ENCODE measurements around the gene ITPR1.

Gene ITPR1

GRCh38 chr3:4766263-4766662, 273.1 kb downstream of the ITPR1 start:
- Mint-ChIP-seq H3K9me3 (ENCODE audit: low read depth) (peaks cover 3% of the 10 kb centered on the region), H3K4me1 (ENCODE audit: low read depth) (peaks cover 5% of the 10 kb centered on the region), H3K27me3 (no peaks in the 10 kb centered on the region), H3K27ac (no peak overlapping the region), H3K36me3 (peaks cover 47% of the 10 kb centered on the region), H3K4me3 (no peak overlapping the region)

- no peak overlapping the region for H3K27ac Mint-ChIP-seq
- peaks cover 44% of the 10 kb centered on the region for H3K36me3 Mint-ChIP-seq
- peaks cover 3% of the 10 kb centered on the region for H3K9me3 Mint-ChIP-seq (ENCODE audit: low read depth)
- H3K4me3 Mint-ChIP-seq, result no peak overlapping the region
- no peaks in the 10 kb centered on the region for H3K27me3 Mint-ChIP-seq
- peaks cover 5% of the 10 kb centered on the region for H3K4me1 Mint-ChIP-seq (ENCODE audit: low read depth)
These were observed 273.8 kb downstream of the ITPR1 start for GRCh38 chr3:4766716-4767499.

- Mint-ChIP-seq H3K27me3 (no peaks in the 10 kb centered on the region), H3K4me1 (ENCODE audit: low read depth) (peaks cover 5% of the 10 kb centered on the region), H3K9me3 (ENCODE audit: low read depth) (no peaks in the 10 kb centered on the region), H3K36me3 (peaks cover 36% of the 10 kb centered on the region), H3K27ac (no peak overlapping the region), H3K4me3 (no peak overlapping the region)
These were observed 274.9 kb downstream of the ITPR1 start for GRCh38 chr3:4768021-4768420.

GRCh38 chr3:4768521-4768920, 275.4 kb downstream of the ITPR1 start:
- Mint-ChIP-seq H3K36me3 (peaks cover 33% of the 10 kb centered on the region), H3K27ac (no peak overlapping the region)

GRCh38 chr3:4770561-4770960, 277.4 kb downstream of the ITPR1 start:
- Mint-ChIP-seq H3K4me1 (ENCODE audit: low read depth) (peaks cover 7% of the 10 kb centered on the region), H3K27me3 (no peaks in the 10 kb centered on the region), H3K9me3 (ENCODE audit: low read depth) (no peaks in the 10 kb centered on the region), H3K27ac (peak overlapping the region; percentile 50), H3K4me3 (no peak overlapping the region), H3K36me3 (peaks cover 38% of the 10 kb centered on the region)

More at GRCh38 chr3:4768521-4768920, 275.4 kb downstream of the ITPR1 start:
- H3K4me1 Mint-ChIP-seq (ENCODE audit: low read depth), result peaks cover 5% of the 10 kb centered on the region
- no peaks in the 10 kb centered on the region for H3K9me3 Mint-ChIP-seq (ENCODE audit: low read depth)
- no peaks in the 10 kb centered on the region for H3K27me3 Mint-ChIP-seq
- H3K4me3 Mint-ChIP-seq, result no peak overlapping the region

GRCh38 chr3:4771243-4771642, 278.1 kb downstream of the ITPR1 start:
- Mint-ChIP-seq H3K9me3 (ENCODE audit: low read depth) (no peaks in the 10 kb centered on the region), H3K4me3 (no peak overlapping the region), H3K4me1 (ENCODE audit: low read depth) (peaks cover 10% of the 10 kb centered on the region), H3K36me3 (peaks cover 34% of the 10 kb centered on the region), H3K27ac (peak overlapping the region; percentile 28), H3K27me3 (no peaks in the 10 kb centered on the region)

- no peaks in the 10 kb centered on the region for H3K27me3 Mint-ChIP-seq
- no peaks in the 10 kb centered on the region for H3K9me3 Mint-ChIP-seq (ENCODE audit: low read depth)
- no peak overlapping the region for H3K4me3 Mint-ChIP-seq
- H3K4me1 Mint-ChIP-seq (ENCODE audit: low read depth), result peaks cover 18% of the 10 kb centered on the region
- H3K36me3 Mint-ChIP-seq, result peaks cover 32% of the 10 kb centered on the region
- H3K27ac Mint-ChIP-seq, result no peak overlapping the region
These were observed 279.1 kb downstream of the ITPR1 start for GRCh38 chr3:4772171-4772804.

GRCh38 chr3:4772858-4773257, 279.7 kb downstream of the ITPR1 start:
- H3K9me3 Mint-ChIP-seq (ENCODE audit: low read depth), result no peaks in the 10 kb centered on the region
- H3K36me3 Mint-ChIP-seq, result peaks cover 29% of the 10 kb centered on the region
- no peak overlapping the region for H3K4me3 Mint-ChIP-seq
- H3K27ac Mint-ChIP-seq, result no peak overlapping the region
- no peaks in the 10 kb centered on the region for H3K27me3 Mint-ChIP-seq
- H3K4me1 Mint-ChIP-seq (ENCODE audit: low read depth), result peaks cover 16% of the 10 kb centered on the region

- H3K4me3 Mint-ChIP-seq, result no peak overlapping the region
- peaks cover 28% of the 10 kb centered on the region for H3K36me3 Mint-ChIP-seq
- H3K27ac Mint-ChIP-seq, result no peak overlapping the region
- no peaks in the 10 kb centered on the region for H3K27me3 Mint-ChIP-seq
- no peaks in the 10 kb centered on the region for H3K9me3 Mint-ChIP-seq (ENCODE audit: low read depth)
- H3K4me1 Mint-ChIP-seq (ENCODE audit: low read depth), result peaks cover 13% of the 10 kb centered on the region
These were observed 280.4 kb downstream of the ITPR1 start for GRCh38 chr3:4773583-4773982.

GRCh38 chr3:4774531-4774930, 281.4 kb downstream of the ITPR1 start:
- Mint-ChIP-seq H3K27ac (peak overlapping the region; percentile 3), H3K4me1 (ENCODE audit: low read depth) (peaks cover 13% of the 10 kb centered on the region), H3K27me3 (no peaks in the 10 kb centered on the region), H3K9me3 (ENCODE audit: low read depth) (no peaks in the 10 kb centered on the region), H3K36me3 (peaks cover 31% of the 10 kb centered on the region), H3K4me3 (no peak overlapping the region)

- Mint-ChIP-seq H3K4me1 (ENCODE audit: low read depth) (peaks cover 13% of the 10 kb centered on the region), H3K36me3 (peaks cover 35% of the 10 kb centered on the region), H3K9me3 (ENCODE audit: low read depth) (no peaks in the 10 kb centered on the region), H3K4me3 (no peak overlapping the region), H3K27me3 (no peaks in the 10 kb centered on the region), H3K27ac (peak overlapping the region; percentile 79)
These were observed 283.3 kb downstream of the ITPR1 start for GRCh38 chr3:4776399-4776979.

GRCh38 chr3:4776980-4777581, 283.9 kb downstream of the ITPR1 start:
- Mint-ChIP-seq H3K4me3 (no peak overlapping the region), H3K27ac (peak overlapping the region; percentile 79)

GRCh38 chr3:4778119-4778518, 285.0 kb downstream of the ITPR1 start:
- Mint-ChIP-seq H3K27me3 (no peaks in the 10 kb centered on the region), H3K27ac (no peak overlapping the region), H3K4me3 (no peak overlapping the region), H3K4me1 (ENCODE audit: low read depth) (peaks cover 13% of the 10 kb centered on the region), H3K36me3 (peaks cover 41% of the 10 kb centered on the region), H3K9me3 (ENCODE audit: low read depth) (no peaks in the 10 kb centered on the region)

More at GRCh38 chr3:4776980-4777581, 283.9 kb downstream of the ITPR1 start:
- peaks cover 37% of the 10 kb centered on the region for H3K36me3 Mint-ChIP-seq
- no peaks in the 10 kb centered on the region for H3K9me3 Mint-ChIP-seq (ENCODE audit: low read depth)
- H3K27me3 Mint-ChIP-seq, result no peaks in the 10 kb centered on the region
- peaks cover 13% of the 10 kb centered on the region for H3K4me1 Mint-ChIP-seq (ENCODE audit: low read depth)

- Mint-ChIP-seq H3K4me1 (ENCODE audit: low read depth) (peaks cover 13% of the 10 kb centered on the region), H3K36me3 (peaks cover 44% of the 10 kb centered on the region), H3K27ac (no peak overlapping the region), H3K27me3 (no peaks in the 10 kb centered on the region), H3K9me3 (ENCODE audit: low read depth) (no peaks in the 10 kb centered on the region), H3K4me3 (no peak overlapping the region)
These were observed 285.6 kb downstream of the ITPR1 start for GRCh38 chr3:4778740-4779139.

GRCh38 chr3:4780545-4780957, 287.4 kb downstream of the ITPR1 start:
- no peak overlapping the region for H3K4me3 Mint-ChIP-seq
- no peaks in the 10 kb centered on the region for H3K9me3 Mint-ChIP-seq (ENCODE audit: low read depth)
- peaks cover 11% of the 10 kb centered on the region for H3K4me1 Mint-ChIP-seq (ENCODE audit: low read depth)
- no peak overlapping the region for H3K27ac Mint-ChIP-seq
- H3K36me3 Mint-ChIP-seq, result peaks cover 45% of the 10 kb centered on the region
- no peaks in the 10 kb centered on the region for H3K27me3 Mint-ChIP-seq
